ENCODE results near the gene CNTNAP2.
"Not testable (repeated sequence)": the region's sequence is repeated elsewhere in the genome, so short reads cannot be mapped to it uniquely, and the experiment has no call there.

Gene CNTNAP2

GRCh38 chr7:148395352-148395811 lies 2278.8 kb downstream of the CNTNAP2 start:
- DNase-seq: no peak

- DNase-seq: no peak
Observed at GRCh38 chr7:148395990-148396716, 2279.6 kb downstream of the CNTNAP2 start.

GRCh38 chr7:148397056-148397455 lies 2280.5 kb downstream of the CNTNAP2 start:
- DNase-seq: no peak

- no peak for DNase-seq
Observed at GRCh38 chr7:148397551-148397950, 2280.9 kb downstream of the CNTNAP2 start.

- no peak for DNase-seq
Observed at GRCh38 chr7:148397985-148398384, 2281.4 kb downstream of the CNTNAP2 start.

GRCh38 chr7:148398844-148399365 lies 2282.3 kb downstream of the CNTNAP2 start:
- DNase-seq: no peak

- no peak for DNase-seq
Observed at GRCh38 chr7:148400101-148400500, 2283.5 kb downstream of the CNTNAP2 start.

GRCh38 chr7:148402159-148402558 lies 2285.6 kb downstream of the CNTNAP2 start:
- DNase-seq: no peak

- DNase-seq: no peak
Observed at GRCh38 chr7:148403466-148403993, 2286.9 kb downstream of the CNTNAP2 start.

- DNase-seq: no peak
Observed at GRCh38 chr7:148408307-148408706, 2291.7 kb downstream of the CNTNAP2 start.

GRCh38 chr7:148410905-148411304 lies 2294.3 kb downstream of the CNTNAP2 start:
- DNase-seq: no peak

GRCh38 chr7:148412691-148413090 lies 2296.1 kb downstream of the CNTNAP2 start:
- DNase-seq: no peak

- no peak for DNase-seq
Observed at GRCh38 chr7:148419856-148420832, 2303.5 kb downstream of the CNTNAP2 start.

GRCh38 chr7:148422030-148422429 lies 2305.4 kb downstream of the CNTNAP2 start:
- DNase-seq: no peak

- DNase-seq: not testable (repeated sequence)
Observed at GRCh38 chr7:148426393-148426792, 2309.8 kb downstream of the CNTNAP2 start.

GRCh38 chr7:148430690-148431089 lies 2314.1 kb downstream of the CNTNAP2 start:
- DNase-seq: not testable (repeated sequence)

GRCh38 chr7:148433521-148434180 lies 2317.1 kb downstream of the CNTNAP2 start:
- DNase-seq: no peak

- no peak for DNase-seq
Observed at GRCh38 chr7:148434181-148434757, 2317.7 kb downstream of the CNTNAP2 start.

GRCh38 chr7:148434887-148435286 lies 2318.3 kb downstream of the CNTNAP2 start:
- no peak for DNase-seq

GRCh38 chr7:148435715-148436114 lies 2319.1 kb downstream of the CNTNAP2 start:
- no peak for DNase-seq

- DNase-seq: no peak
Observed at GRCh38 chr7:148436135-148436534, 2319.5 kb downstream of the CNTNAP2 start.

- DNase-seq: no peak
Observed at GRCh38 chr7:148436571-148436970, 2320.0 kb downstream of the CNTNAP2 start.

Measured in right forelimb (tissue), 1 donor.